Panc1 (cell line): ENCODE measurements around the gene CENPB. TPM values are rescaled to one million over a fixed set of nuclear protein-coding genes. Genes with fewer than 3 reads are reported as not detected.

Experiments
- ATAC-seq: fragments of 200-7000 bp; cut with Tn5 transposase; 2 replicates; pipeline ENCODE4 v1.9.1; 2020; ENCODE audit warnings: mild to moderate bottlenecking, moderate library complexity
- BruUV-seq: library from RNA; stranded (reverse); fragments of 400-500 nt; replicated peaks from 2 replicates; lab custom pipeline; 2021; lab: Mats Ljungman, UMichigan
- CTCF ChIA-PET: fragments of 300-600 bp; sonication (Branson Sonifier 250); formaldehyde crosslinking; loops from one replicate; lab custom pipeline; 2022; ENCODE audit warnings: antibody characterized with exemption; lab: Charles Lee
- POLR2A ChIA-PET: fragments of 300-600 bp; sonication (Branson Sonifier 250); formaldehyde crosslinking; loops from one replicate; lab custom pipeline; 2022; ENCODE audit warnings: antibody characterized with exemption; lab: Charles Lee
- DNase-seq: peaks from one replicate; pipeline ENCODE4 v3.0.0-alpha.2; 2010; ENCODE audit warnings: low read depth, low spot score
- H3K27ac ChIP-seq: 2 replicates; pipeline ENCODE4 v1.5.1; 2011; ENCODE audit warnings: mild to moderate bottlenecking, low read length, inconsistent platforms
- H3K27me3 ChIP-seq: fragments of 200-500 bp; sonication (Bioruptor generic); 2 replicates; pipeline ENCODE4 v1.6.0; 2014; ENCODE audit warnings: low read length, inconsistent platforms; ENCODE audit not compliant: control insufficient read depth, insufficient read depth
- H3K36me3 ChIP-seq: fragments of 200-500 bp; sonication (Bioruptor generic); 2 replicates; pipeline ENCODE4 v1.5.1; 2014; ENCODE audit warnings: inconsistent platforms, mild to moderate bottlenecking, low read length, moderate library complexity; ENCODE audit not compliant: control insufficient read depth, insufficient read depth
- H3K4me1 ChIP-seq: 2 replicates; pipeline ENCODE4 v1.5.1; 2011; ENCODE audit warnings: inconsistent platforms, mild to moderate bottlenecking, low read length, moderate library complexity; ENCODE audit not compliant: control insufficient read depth, insufficient read depth
- H3K4me3 ChIP-seq, 2 experiments: 2 replicates each; pipeline ENCODE4 v1.5.1; 2011 to 2012; ENCODE audit warnings: low read depth in 2 of 2, low read length in 2 of 2, mild to moderate bottlenecking in 2 of 2, inconsistent platforms in 1 of 2, moderate library complexity in 1 of 2
- H3K9me3 ChIP-seq: fragments of 200-500 bp; sonication (Bioruptor generic); 2 replicates; pipeline ENCODE4 v1.5.1; 2014; ENCODE audit warnings: low read depth, mild to moderate bottlenecking, inconsistent platforms, low read length, moderate library complexity; ENCODE audit not compliant: control insufficient read depth, insufficient read depth
- POLR2AphosphoS5 ChIP-seq: IDR thresholded peaks from 2 replicates; pipeline ENCODE4 v1.6.1; 2012; ENCODE audit warnings: mild to moderate bottlenecking, low read depth, low read length, moderate library complexity
- SIN3A ChIP-seq: IDR thresholded peaks from 2 replicates; pipeline ENCODE4 v1.6.1; 2012; ENCODE audit warnings: low read depth, mild to moderate bottlenecking, low read length, moderate library complexity, borderline replicate concordance; ENCODE audit not compliant: insufficient read depth
- TCF7L2 ChIP-seq: IDR thresholded peaks from 2 replicates; pipeline ENCODE4 v1.6.1; 2011; ENCODE audit warnings: mild to moderate bottlenecking, low read depth, low read length, inconsistent platforms
- in situ Hi-C: cut with HindIII; loops from 2 replicates; pipeline ENCODE4 v1.10.0; 2016; ENCODE audit warnings: low sequenced_read_pairs, low pct_unique_long_range_greater_than_20kb
- intact Hi-C: fragments of 100-400 bp; cut with micrococcal nuclease; formaldehyde crosslinking; loops from one replicate; pipeline ENCODE4 v1.10.0; 2022; ENCODE audit not compliant: unreplicated experiment
- total RNA-seq: library from RNA; stranded (reverse); gene quantifications from one replicate; pipeline ENCODE4 v1.2.1, GENCODE V29; 2021; ENCODE audit not compliant: unreplicated experiment
- TF ChIP-seq, protein P1 (sequence below), 2 experiments: IDR thresholded peaks; 2 replicates each; pipeline ENCODE4 v1.6.1; 2011 to 2012; ENCODE audit warnings: low read depth in 2 of 2, control low read depth in 1 of 2, low read length in 1 of 2, mild to moderate bottlenecking in 1 of 2, moderate library complexity in 1 of 2; ENCODE audit not compliant: insufficient read depth in 1 of 2
- TF ChIP-seq, protein P2 (sequence below): fragments of 450-650 bp; IDR thresholded peaks from 2 replicates; pipeline ENCODE4 v1.5.1; 2017; ENCODE audit warnings: mild to moderate bottlenecking

CENPB gene
- total RNA-seq, 1 experiment from 2014 or later = 154 TPM

DNA sequence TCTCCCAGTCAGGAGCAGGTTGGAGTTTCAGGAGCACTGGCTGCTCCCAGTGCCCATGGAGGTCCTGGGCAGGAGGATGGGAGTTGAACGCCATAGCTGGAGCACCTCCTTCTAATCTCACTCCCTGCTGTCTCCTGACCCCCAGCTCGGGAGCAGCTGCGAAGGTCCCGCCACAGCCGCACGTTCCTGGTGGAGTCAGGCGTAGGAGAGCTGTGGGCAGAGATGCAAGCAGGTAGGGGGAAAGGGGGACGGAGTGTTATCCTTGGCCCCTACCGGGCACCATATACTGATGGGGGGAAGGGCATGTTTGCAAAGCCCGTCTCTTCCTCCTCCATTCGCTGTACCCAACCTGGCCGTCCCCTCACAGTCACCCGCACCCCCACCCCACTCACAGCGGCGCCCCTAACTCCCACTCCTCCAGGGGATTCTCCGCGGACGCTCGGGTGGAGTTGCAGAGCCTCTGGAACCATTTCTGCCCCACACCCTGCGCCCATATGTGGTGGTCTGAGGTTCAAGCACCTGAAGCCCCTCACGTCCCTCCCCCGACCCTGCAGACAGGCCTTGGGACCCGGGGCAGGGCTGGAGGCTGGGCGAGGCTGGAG lies 37.4 kb downstream of the CENPB start:
- intact Hi-C loops = loop anchor here (10.0 kb wide), 1 partner anchor 74 kb away; no protein-coding TSS in a partner anchor
- in situ Hi-C loops = no loop called here
- TF ChIP-seq, protein P1, sequence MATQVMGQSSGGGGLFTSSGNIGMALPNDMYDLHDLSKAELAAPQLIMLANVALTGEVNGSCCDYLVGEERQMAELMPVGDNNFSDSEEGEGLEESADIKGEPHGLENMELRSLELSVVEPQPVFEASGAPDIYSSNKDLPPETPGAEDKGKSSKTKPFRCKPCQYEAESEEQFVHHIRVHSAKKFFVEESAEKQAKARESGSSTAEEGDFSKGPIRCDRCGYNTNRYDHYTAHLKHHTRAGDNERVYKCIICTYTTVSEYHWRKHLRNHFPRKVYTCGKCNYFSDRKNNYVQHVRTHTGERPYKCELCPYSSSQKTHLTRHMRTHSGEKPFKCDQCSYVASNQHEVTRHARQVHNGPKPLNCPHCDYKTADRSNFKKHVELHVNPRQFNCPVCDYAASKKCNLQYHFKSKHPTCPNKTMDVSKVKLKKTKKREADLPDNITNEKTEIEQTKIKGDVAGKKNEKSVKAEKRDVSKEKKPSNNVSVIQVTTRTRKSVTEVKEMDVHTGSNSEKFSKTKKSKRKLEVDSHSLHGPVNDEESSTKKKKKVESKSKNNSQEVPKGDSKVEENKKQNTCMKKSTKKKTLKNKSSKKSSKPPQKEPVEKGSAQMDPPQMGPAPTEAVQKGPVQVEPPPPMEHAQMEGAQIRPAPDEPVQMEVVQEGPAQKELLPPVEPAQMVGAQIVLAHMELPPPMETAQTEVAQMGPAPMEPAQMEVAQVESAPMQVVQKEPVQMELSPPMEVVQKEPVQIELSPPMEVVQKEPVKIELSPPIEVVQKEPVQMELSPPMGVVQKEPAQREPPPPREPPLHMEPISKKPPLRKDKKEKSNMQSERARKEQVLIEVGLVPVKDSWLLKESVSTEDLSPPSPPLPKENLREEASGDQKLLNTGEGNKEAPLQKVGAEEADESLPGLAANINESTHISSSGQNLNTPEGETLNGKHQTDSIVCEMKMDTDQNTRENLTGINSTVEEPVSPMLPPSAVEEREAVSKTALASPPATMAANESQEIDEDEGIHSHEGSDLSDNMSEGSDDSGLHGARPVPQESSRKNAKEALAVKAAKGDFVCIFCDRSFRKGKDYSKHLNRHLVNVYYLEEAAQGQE (IDR thresholded peaks at IDR 0.05; ENCODE audit: insufficient read depth in 1 of 2, low read depth in 2 of 2, low read length in 1 of 2) = no peak
- TF ChIP-seq POLR2AphosphoS5 = no peak
- no peak for TF ChIP-seq SIN3A
- TF ChIP-seq, protein P2, sequence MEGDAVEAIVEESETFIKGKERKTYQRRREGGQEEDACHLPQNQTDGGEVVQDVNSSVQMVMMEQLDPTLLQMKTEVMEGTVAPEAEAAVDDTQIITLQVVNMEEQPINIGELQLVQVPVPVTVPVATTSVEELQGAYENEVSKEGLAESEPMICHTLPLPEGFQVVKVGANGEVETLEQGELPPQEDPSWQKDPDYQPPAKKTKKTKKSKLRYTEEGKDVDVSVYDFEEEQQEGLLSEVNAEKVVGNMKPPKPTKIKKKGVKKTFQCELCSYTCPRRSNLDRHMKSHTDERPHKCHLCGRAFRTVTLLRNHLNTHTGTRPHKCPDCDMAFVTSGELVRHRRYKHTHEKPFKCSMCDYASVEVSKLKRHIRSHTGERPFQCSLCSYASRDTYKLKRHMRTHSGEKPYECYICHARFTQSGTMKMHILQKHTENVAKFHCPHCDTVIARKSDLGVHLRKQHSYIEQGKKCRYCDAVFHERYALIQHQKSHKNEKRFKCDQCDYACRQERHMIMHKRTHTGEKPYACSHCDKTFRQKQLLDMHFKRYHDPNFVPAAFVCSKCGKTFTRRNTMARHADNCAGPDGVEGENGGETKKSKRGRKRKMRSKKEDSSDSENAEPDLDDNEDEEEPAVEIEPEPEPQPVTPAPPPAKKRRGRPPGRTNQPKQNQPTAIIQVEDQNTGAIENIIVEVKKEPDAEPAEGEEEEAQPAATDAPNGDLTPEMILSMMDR = no peak
- no peak for TF ChIP-seq TCF7L2
- no TSS peak for BruUV-seq
- Histone ChIP-seq H3K4me1 (no peaks in the 10 kb centered on the region; the same call in 1 of the 2 replicates), H3K27ac (no peak overlapping the region), H3K9me3 (no peaks in the 10 kb centered on the region), H3K27me3 (peaks cover 6% of the 10 kb centered on the region), H3K4me3 (peak overlapping the region in 1 of 2 experiments; percentile 30; a peak in 1 of 4 replicates), H3K36me3 (no peaks in the 10 kb centered on the region)
- ChIA-PET CTCF (interaction anchor here (0.7 to 2.1 kb wide), 4 partner anchors 19 to 72 kb away, joined by 3 to 10 read pairs (median 4); no protein-coding TSS in a partner anchor), POLR2A (no interaction called here)
- ATAC-seq (no peak), DNase-seq (no peak)

DNA sequence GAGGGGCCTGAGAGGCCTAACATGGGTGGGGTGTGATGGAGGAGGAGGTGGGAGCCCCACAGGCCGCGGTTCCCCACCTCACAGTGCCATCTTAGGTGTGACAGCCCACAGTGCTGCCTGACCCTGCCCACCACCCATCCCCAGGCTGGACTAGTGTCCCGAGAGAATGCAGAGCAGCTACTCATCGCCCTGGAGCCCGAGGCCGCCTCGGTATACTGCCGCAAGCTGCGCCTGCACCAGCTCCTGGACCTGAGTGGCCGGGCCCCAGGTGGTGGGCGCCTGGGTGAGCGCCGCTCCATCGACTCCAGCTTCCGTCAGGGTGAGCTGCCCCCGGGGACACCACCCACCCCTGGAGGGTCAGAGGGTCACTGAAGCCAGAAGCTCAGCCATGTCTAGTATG lies 38.5 kb downstream of the CENPB start:
- Histone ChIP-seq H3K27me3 (peaks cover 6% of the 10 kb centered on the region), H3K9me3 (no peaks in the 10 kb centered on the region), H3K27ac (no peak overlapping the region), H3K4me1 (no peaks in the 10 kb centered on the region; the same call in 1 of the 2 replicates), H3K36me3 (no peaks in the 10 kb centered on the region), H3K4me3 (no peak overlapping the region)
- in situ Hi-C loops = no loop called here
- no TSS peak for BruUV-seq
- ATAC-seq = no peak
- ChIA-PET CTCF (interaction anchor here (0.6 to 2.1 kb wide), 2 partner anchors 14 to 32 kb away, joined by 3 to 10 read pairs; no protein-coding TSS in a partner anchor), POLR2A (no interaction called here)
- intact Hi-C loops = loop anchor here (10.0 kb wide), 1 partner anchor 73 kb away; no protein-coding TSS in a partner anchor
- TF ChIP-seq, protein P1 (IDR thresholded peaks at IDR 0.05; ENCODE audit: insufficient read depth in 1 of 2, low read depth in 2 of 2, low read length in 1 of 2) = no peak
- TF ChIP-seq, protein P2 = no peak
- TF ChIP-seq SIN3A (no peak), TCF7L2 (no peak), POLR2AphosphoS5 (no peak)
- no peak for DNase-seq
